GM19324 (cell line): ENCODE data around the gene CD200R1L.
"Not testable (repeated sequence)": the region's sequence is repeated elsewhere in the genome, so short reads cannot be mapped to it uniquely, and the experiment has no call there.

Experiments
- ATAC-seq: cut with Tn5 transposase; IDR thresholded peaks from one replicate; pipeline ENCODE4 v1.9.1; 2021; ENCODE audit warnings: mild to moderate bottlenecking, moderate library complexity; ENCODE audit not compliant: unreplicated experiment, low FRiP score

CD200R1L gene, protein sequence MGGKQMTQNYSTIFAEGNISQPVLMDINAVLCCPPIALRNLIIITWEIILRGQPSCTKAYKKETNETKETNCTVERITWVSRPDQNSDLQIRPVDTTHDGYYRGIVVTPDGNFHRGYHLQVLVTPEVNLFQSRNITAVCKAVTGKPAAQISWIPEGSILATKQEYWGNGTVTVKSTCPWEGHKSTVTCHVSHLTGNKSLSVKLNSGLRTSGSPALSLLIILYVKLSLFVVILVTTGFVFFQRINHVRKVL

DNA sequence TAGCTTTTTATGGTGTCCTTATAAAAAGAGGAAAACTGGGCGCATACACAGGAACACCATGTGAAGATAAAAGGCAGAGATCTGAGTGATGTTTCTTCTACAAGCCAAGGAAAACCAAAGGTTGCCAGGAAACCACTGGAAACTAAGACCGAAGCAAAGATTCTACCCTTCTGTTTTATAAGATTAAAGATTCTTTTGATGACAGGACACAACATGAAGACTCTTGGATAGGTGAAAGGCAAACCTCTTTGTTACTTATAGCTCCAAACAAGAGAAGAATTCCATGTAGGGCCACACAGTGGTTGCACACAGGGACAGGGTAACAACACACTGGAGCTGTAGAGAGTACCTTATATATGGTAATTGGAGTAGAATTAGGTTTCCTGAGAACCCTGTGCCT is at the start of gene CD200R1L:
Gene CD200R1L (minus strand): TSS at position 101 of the 400 bp plus-strand sequence. CDS start 17,497 bp downstream, outside the sequence.
- ATAC-seq = no peak

DNA sequence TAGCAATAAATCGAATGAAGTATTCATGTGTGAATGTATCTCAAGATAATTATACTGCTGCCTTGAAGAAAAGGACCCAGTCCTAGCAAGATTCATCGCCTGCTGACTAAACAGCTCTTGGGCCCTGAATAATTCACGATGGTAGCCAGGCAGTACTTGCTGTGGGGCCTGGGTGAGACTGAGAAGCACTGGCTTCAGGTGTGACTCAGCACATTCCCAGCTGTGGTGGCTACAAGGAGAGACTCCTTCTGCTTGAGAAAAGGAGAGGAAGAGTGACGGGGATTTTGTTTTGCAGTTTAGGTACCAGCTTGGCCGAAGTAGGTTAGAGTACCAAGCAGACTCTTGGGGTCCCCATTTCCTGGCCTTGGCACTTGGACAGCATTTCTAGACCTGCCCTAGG is 47.6 kb upstream of the CD200R1L start:
- ATAC-seq = no peak

DNA sequence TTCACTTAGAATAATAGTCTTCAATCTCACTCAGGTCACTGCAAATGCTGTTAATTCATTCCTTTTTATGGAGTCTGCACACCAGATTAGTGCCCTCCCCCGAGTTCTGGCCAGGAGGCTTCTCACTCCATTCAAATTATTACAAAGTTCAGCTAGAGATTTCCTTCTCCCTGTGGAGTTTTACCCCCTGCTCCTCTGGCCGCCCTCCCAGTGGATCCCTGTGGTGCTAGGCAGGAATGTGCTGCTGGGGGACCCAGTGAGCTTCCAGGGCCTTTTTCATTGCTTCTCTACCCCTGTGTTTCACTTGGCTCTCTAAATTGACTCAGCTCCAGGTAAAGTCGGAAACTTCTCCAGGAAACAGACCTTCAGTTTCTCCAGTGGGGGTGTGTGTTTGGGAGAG is 42.7 kb upstream of the CD200R1L start:
- no peak for ATAC-seq

DNA sequence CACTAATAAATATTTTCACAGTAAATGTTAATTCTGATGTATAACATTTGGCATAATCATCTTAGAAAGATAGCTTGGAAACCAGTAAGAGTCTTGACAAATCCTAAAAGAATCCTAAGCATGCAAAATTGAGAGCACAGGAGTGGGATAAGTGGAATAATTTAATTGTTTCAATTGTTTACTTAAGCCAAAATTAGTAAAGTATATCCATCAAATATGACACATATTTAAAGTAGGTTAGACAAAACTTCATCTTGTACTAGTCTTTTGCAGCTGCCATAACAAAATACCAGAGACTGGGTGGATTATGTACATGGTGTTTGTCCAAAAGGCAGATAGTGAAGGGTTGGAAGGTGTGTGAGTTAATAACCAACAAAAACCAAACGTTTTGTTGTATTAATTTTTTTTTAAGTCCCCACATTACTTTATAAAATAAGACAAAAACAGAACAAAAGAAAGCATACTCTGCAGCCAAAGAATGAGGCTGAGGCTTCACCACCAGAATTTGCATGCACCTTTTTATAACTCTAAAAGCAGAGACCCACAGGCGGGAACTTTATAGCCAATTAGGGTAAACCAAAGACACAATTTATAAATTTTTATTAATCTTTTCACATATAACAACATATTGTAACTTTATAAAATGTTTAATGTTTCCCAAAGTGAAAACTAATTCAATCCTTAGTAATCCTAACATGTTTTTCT is 41.9 kb upstream of the CD200R1L start:
- peak; percentile 49 for ATAC-seq

DNA sequence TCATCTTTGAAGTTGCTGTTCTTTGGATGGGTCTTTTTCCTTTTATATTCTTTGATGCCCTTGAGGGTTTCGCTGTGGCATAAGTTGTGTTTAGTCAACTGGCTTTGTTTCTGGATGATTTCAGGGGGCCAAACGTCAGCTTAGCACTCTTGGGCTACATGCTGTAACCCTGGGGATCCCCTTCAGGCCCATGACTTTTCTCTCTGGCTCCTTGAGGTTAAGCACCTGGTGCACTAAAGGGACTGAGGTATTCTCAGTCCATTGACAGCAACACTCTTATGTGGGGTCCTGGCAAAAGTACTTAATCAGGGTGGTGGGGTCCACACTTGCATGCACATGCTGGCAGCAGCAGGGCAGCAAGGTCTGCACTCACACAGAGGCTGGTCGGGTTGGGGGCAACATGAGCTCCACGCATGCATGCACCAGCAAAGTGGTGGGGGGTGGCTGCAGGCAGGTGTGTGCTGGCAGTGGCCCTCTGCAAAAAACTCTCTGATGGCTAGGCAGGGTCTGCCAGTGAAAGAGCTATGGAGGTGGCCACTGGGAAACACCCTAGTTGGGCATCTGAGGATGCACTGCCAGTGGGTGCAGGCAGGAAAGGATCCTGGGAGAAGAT is 38.1 kb upstream of the CD200R1L start:
- ATAC-seq = no peak

DNA sequence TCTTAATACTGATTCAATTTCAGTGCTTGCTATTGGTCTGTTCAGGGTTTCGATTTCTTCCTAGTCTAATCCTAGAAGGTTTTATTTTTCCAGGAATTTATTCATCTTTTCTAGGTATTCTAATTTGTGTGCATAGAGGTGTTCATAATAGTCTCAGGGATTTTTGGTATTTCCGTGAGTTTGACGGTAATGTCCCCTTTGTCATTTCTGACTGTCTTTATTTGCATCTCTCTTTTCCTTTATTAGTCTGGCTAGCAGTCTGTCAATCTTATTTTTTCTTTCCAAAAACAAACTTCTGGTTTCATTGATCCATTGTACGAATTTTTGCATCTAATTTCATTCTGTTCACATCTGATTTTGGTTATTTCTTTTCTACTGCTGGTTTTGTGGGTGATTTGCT is 35.2 kb upstream of the CD200R1L start:
- ATAC-seq = no peak

DNA sequence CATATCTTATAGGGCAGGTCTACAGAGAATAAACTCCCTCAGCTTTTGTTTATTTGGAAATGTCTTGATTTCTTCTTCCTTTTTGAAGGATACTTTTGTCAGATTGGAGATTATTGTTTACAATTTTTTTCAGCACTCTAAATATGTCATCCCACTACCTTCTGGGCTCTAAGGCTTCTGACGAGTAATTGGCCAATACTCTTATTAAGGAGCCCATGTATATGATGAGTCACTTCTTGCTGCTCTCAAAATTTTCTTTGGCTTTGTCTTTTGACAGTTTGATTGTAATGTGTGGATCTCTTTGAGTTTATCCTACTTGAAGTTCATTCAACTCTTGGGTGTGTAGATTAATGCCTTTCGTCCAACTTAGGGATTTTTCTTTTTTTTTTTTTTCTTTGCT is 28.9 kb upstream of the CD200R1L start:
- no peak for ATAC-seq

DNA sequence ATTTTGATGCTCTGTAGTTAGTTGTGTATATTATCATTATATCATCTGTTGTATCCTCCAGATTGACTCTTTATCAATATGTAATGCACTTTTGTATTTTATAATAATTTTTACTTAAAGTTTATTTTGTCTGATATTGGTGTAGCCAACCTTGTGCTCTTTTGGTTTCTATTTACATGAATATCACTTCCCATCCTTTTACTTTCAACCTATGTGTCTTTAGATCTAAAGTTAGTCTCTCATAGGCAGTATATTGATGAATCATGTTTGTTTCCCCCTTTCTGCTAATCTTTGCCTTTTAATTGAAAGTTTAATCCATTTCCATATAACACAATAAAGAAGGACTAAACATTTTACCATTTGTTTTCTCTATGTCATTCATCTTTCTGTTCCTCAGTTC is 28.1 kb upstream of the CD200R1L start:
- ATAC-seq = no peak

DNA sequence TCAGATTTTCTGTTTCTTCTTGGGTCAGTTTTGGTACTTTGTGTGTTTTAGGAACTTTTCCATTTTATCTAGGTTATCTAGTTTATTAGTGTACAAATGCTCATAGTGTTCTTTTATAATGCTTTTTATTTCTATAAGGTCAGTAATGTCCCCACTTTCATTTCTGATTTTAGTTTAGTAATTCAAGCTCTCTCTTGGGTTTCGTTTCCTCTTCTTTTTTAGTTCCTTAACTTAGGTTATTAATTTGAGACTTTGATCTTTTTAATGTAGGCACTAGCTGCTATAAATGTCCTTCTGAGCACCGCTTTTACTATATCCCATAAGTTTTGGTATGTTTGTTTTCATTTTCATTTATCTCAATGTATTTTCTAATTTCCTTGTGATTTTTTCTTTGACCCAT is 27.0 kb upstream of the CD200R1L start:
- ATAC-seq = no peak

DNA sequence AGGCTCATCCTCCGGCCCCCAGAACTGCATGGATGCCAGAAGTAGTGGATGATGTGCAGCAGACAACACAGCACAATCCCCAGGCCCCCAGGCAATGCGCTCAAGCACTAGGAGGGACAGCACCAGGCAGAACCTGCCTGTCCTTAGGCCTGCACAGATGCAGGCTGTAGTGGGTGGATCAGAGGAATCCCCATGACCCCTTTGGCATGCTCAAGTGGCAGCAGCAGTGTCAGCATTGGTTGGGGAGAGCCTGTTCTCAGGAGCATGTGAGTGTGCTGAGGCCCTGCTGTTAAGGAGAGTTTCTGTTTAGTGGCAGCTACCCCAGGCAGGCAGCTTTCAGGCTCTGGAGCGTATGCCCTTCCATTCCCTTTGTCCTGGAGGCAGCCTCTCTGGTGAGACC is 25.1 kb upstream of the CD200R1L start:
- no peak for ATAC-seq

DNA sequence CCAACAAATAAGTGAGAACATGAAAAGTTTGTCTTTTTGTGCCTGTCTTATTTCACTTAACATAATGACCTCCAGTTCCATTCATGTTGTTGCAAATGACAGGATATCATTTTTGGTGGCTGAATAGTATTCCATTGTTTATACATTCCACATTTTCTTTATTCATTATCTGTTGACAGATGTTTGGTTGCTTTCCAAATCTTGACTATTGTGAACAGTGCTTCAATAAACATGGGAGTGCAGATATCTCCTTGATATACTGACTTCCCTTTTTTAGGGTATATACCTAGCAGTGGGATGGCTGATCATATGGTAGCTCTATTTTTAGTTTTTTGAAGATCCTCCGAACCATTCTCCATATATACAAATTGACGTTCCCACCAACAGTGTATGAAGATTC is 19.1 kb upstream of the CD200R1L start:
- ATAC-seq = no peak

DNA sequence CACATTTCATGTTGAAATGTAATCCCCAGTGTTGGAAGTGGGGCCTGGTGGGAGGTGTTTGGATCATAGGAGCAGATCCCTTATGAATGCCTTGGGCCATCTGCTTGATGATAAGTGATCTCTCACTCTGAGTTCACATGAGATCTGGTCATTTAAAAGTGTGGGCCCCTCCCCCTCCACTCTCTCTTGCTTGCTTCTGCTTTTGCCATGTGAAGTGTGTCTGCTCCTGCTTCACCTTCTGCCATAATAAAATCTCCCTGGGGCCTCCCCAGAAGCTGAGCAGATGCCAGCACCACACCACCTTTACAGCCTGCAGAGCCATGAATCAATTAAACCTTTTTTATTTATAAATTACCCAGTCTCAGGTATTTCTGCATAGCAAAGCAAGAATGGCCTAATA is 14.2 kb upstream of the CD200R1L start:
- no peak for ATAC-seq

DNA sequence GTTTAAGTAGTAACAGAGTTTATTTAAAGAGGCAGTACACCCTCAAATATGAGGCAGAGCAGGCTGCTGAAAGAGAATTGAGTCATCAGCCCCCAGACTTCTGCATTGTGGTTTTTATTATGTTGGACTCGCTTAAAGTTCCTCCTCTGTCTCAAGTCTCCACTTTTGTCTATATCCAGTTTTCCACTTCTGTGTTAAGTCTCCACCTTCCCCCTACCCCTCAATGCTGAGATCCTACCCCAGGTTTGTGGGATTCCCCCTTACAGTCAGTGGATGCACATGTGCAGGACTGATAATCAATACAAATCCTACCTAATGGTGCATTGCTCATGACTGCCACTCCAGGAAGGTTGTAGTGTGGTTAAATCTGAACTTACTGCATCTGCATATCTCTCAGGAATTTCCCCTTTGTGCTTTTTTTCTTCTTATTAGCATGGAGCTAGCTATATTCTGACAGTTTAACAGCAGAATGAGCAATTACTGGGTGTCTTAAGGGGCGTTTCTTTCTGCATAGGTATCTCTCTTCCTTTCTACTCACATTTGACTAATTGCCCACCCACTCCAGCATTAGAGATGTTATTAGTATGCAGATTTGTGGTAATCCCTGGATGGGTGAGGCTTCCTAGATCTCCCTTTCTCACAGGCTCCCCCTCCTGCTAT is 11.9 kb upstream of the CD200R1L start:
- ATAC-seq = no peak

DNA sequence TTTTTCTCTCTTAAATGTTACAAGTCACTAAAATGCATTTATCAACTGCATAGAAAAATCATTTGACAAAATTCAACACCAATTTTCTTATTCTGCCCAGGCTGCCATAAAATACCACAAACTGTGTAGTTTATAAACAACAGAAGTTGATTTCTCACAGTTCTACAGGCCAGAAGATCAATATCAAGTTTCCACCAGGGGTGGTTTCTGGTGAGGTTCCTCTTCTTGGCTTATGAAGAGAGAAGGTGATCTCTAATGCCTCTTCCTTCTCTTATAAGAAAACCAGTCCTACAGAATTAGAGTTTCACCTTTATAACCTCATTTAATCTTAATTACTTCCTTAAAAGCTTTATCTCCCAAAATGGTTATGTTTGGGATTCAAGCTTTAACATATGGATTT is 10.9 kb upstream of the CD200R1L start:
- ATAC-seq = no peak

DNA sequence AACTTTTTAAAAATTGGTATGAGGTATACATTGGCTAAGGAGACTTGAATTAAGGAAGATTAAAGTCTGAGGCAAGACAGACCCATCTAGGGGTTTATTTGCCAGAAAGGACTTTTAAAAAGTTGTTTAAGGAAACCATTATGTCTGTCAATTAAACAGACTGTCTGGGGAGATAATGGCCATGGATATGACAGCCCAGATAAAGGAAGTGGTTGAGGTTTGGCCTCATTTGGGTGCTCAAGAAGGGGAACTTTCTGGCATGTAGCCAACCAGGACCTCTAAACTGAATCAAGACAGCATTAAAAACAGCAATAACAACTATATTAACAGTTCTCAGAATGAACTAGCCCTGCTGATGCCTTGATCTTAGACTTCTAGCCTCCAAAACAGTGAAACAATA is 9.9 kb upstream of the CD200R1L start:
- no peak for ATAC-seq

DNA sequence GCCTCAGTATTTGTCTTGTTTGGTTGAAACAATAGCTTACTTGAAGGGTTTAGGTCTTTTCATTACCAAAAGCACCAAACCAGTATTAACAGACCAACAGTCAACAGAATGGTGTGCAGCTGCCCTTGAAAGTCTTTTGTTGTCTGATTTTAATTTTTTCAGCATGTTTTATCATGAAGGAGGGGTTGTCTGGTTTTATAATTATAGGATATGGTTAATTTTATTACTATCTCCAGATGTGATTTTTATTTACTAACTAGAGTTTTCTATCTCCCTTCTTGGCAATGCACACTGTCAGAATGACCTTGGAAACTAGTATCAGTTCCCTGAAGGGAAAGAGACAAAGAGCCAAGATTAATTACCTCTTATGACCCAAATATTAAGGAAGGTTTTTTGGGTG is 9.2 kb upstream of the CD200R1L start:
- no peak for ATAC-seq

DNA sequence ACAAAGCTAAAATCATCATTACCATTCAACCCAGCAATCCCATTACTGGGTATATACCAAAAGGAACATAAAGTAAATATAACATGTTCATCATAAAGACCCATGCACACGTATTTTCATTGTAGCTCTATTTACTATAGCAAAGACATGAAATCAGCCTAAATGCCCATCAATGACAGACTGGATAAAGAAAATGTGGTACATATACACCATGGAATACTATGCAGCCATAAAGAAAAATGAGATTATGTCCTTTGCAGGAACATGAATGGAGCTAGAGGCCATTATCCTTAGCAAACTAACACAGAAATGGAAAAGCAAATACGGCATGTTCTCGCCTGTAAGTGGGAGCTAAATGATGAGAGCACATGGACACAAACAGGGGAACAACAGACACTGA is 8.4 kb upstream of the CD200R1L start:
- ATAC-seq = not testable (repeated sequence)

DNA sequence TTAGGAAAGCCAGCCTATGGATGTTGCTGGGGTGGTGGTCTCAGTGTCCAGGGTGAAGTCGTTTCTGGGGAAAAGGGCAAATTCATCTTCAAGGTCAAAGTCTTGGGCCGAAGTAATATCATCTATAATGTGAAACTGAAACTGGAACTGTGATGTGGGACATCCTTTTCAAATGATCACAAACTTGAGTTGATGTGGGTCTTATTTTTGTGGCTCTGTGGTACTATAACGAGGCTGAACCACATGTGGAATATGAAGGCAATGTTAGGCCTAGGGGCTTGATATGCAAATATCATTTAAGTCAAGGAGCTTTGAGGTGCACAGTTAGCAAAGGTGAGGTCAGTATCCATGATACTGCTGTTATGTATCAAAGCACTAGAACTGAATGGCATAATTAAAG is 1.5 kb upstream of the CD200R1L start:
- ATAC-seq = no peak

DNA sequence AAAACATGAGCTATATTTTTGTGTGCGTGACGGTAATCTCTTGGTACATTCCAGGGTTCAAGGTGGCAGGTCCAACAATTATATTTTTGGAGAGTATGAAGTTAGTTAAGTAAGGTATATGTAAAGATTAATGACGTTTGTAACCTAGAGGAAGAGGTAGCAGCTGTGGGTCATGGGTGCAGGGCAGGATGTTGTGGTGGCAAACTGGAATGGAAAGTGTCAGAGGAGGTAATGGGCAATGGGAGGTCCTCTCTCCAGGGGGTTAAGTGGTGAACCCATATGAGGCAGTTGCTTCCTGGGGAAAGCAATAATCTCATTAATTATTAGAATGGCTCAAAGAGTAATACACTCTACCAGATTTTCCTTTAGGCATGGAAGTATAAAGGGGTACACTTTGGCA is 1.0 kb upstream of the CD200R1L start:
- no peak for ATAC-seq

DNA sequence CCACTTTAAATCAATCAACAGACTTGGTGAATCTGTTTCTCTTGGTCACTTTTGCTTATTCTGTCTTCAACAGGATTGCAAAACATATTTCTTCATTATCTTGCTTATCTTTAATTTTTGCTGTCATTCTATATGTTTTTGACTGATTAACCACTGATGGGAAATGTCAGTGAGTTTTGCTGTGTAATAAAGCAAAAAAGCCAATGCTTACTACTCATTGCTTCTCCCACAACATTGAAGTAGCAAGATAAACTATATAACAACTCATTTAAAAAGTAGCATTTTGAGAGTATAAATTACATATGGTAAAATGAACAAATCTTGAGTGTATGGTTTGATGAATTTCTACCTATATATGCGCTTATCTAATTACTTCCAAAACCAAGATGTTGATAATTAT is 892 bp downstream of the CD200R1L start:
- no peak for ATAC-seq

DNA sequence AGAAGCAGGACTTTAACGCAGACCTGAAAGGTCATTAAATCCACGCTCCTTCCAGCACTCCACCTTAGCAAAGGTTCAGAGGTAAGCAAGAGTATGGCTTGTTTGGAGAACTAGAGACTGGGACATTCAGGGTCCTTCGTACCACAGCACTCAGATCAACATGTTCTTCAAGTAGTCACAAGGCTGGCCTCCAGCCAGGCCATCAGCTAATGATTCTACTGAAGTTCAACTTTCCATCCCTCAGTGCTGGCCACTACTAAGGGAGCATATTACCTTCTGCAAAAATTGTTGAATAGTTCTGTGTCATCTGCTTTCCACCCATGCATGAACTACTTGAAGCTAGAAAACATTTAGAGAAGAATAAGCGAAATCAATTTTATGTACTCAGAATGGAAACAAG is 17.6 kb downstream of the CD200R1L start:
- no peak for ATAC-seq
